ENCODE results near the gene LDB3. TPM values are rescaled to one million over a fixed set of nuclear protein-coding genes. Genes with fewer than 3 reads are reported as not detected.

LDB3 gene
- polyA plus RNA-seq, 1 donor (not counting 4 experiments of a cell fraction or from before 2014, with no cell fraction given), result 0.01 TPM

DNA sequence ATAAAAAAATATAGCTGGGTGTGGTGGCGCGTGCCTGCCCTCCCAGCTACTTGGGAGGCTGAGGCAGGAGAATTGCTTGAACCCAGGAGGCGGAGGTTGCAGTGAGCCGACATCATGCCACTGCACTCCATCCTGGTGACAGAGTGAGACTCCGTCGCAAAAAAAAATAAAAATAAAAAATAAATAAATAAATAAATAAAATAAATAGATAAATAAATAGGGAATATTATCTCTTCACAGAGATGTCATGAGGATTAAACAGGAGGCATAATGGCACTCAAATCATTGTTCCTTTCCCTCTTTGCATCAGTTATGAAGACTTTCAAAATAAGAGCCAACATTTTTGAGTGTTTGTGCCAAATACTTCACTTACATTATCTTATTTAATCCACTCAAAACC lies 56.1 kb downstream of the LDB3 start:
- no peaks in the 10 kb centered on the region for H4K20me1 ChIP-seq (ENCODE audit: control insufficient read depth, extremely low read depth, insufficient read depth, low read length)
- TF ChIP-seq CTCF (optimal IDR thresholded peaks at IDR 0.05 in 1 of 3, IDR thresholded peaks at IDR 0.05 in 1 of 3, conservative IDR thresholded peaks at IDR 0.05 in 1 of 3; ENCODE audit: extremely low read depth in 1 of 3, insufficient read depth in 2 of 3, low read length in 3 of 3), result no peak
- TF ChIP-seq EZH2 (IDR thresholded peaks at IDR 0.05; ENCODE audit: low read length), result no peak
- H3K79me2 ChIP-seq (ENCODE audit: control insufficient read depth, insufficient read depth, low read length), result no peaks in the 10 kb centered on the region
- dilution Hi-C loops (cut with MboI; ENCODE audit: extremely low pct_ligation_motif_present, low sequenced_read_pairs), result no loop called here
- no peaks in the 10 kb centered on the region for H3K36me3 ChIP-seq (ENCODE audit: control insufficient read depth in 2 of 2, extremely low read depth in 1 of 2, insufficient read depth in 2 of 2, low read length in 2 of 2)
- no peaks in the 10 kb centered on the region for H3K9me3 ChIP-seq (ENCODE audit: control insufficient read depth, low read depth, low read length)
- H3K9ac ChIP-seq (ENCODE audit: control insufficient read depth, extremely low read depth, insufficient read depth, low read length), result no peak overlapping the region
- H3K27me3 ChIP-seq (ENCODE audit: control insufficient read depth, extremely low read depth, insufficient read depth, low read length), result peaks cover 3% of the 10 kb centered on the region
- no peak overlapping the region for H3K4me2 ChIP-seq (ENCODE audit: control insufficient read depth, extremely low read depth, insufficient read depth, low read depth, low read length)
- no peaks in the 10 kb centered on the region for H3K4me1 ChIP-seq (ENCODE audit: control insufficient read depth, extremely low read depth, insufficient read depth, low read length)
- H3K27ac ChIP-seq (ENCODE audit: control insufficient read depth, insufficient read depth, low read length), result no peak overlapping the region
- FAIRE-seq (no peak), DNase-seq (ENCODE audit: low read depth, low spot score) (no peak)
- H2AFZ ChIP-seq (ENCODE audit: control insufficient read depth, low read length), result no peak overlapping the region
- no peak overlapping the region for H3K4me3 ChIP-seq (ENCODE audit: control insufficient read depth in 2 of 3, extremely low read depth in 1 of 3, insufficient read depth in 2 of 3, low read depth in 1 of 3, low read length in 3 of 3)
- no peaks in the 10 kb centered on the region for H3K9me1 ChIP-seq (ENCODE audit: control insufficient read depth, extremely low read depth, insufficient read depth, low read length)

DNA sequence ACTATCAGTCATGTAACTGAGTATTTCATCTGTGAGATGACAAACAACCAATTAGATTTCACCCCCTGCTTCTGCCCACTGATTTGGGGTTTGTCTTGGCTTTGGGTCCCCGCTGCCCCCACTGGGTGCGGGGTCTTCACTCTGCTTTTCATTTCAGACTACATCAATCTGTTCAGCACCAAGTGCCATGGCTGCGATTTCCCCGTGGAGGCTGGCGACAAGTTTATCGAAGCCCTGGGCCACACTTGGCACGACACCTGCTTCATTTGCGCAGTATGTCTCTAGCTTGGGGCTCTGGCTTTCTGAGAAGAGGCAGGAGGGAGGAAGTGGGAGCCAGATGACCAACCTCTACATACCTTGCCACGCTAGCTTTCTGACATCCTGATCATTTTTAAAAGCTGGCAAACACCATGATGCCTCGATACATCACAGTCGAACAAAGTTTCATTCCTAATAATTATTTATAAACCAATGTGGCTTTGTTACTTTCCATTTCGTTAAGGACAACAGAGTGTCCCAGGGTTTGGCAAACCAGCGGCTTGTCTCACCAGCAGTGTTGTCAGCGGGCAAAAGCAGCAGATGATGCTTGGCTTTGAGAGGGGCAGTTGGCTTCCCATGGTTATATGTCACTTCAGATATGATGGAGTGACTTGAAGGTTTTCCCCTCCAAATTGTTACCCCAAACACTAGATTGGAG lies 57.8 kb downstream of the LDB3 start:
- H3K36me3 ChIP-seq (ENCODE audit: control insufficient read depth in 2 of 2, extremely low read depth in 1 of 2, insufficient read depth in 2 of 2, low read length in 2 of 2), result no peaks in the 10 kb centered on the region
- no peaks in the 10 kb centered on the region for H3K79me2 ChIP-seq (ENCODE audit: control insufficient read depth, insufficient read depth, low read length)
- H3K4me1 ChIP-seq (ENCODE audit: control insufficient read depth, extremely low read depth, insufficient read depth, low read length), result no peaks in the 10 kb centered on the region
- no peaks in the 10 kb centered on the region for H4K20me1 ChIP-seq (ENCODE audit: control insufficient read depth, extremely low read depth, insufficient read depth, low read length)
- DNase-seq (ENCODE audit: low read depth, low spot score), result no peak
- no peak overlapping the region for H2AFZ ChIP-seq (ENCODE audit: control insufficient read depth, low read length)
- H3K9ac ChIP-seq (ENCODE audit: control insufficient read depth, extremely low read depth, insufficient read depth, low read length), result no peak overlapping the region
- TF ChIP-seq CTCF (optimal IDR thresholded peaks at IDR 0.05 in 1 of 3, IDR thresholded peaks at IDR 0.05 in 1 of 3, conservative IDR thresholded peaks at IDR 0.05 in 1 of 3; ENCODE audit: extremely low read depth in 1 of 3, insufficient read depth in 2 of 3, low read length in 3 of 3) (no peak), EZH2 (IDR thresholded peaks at IDR 0.05; ENCODE audit: low read length) (no peak)
- H3K27me3 ChIP-seq (ENCODE audit: control insufficient read depth, extremely low read depth, insufficient read depth, low read length), result peaks cover 4% of the 10 kb centered on the region
- no peak overlapping the region for H3K27ac ChIP-seq (ENCODE audit: control insufficient read depth, insufficient read depth, low read length)
- dilution Hi-C loops (cut with MboI; ENCODE audit: extremely low pct_ligation_motif_present, low sequenced_read_pairs), result no loop called here
- H3K9me1 ChIP-seq (ENCODE audit: control insufficient read depth, extremely low read depth, insufficient read depth, low read length), result no peaks in the 10 kb centered on the region
- no peak overlapping the region for H3K4me2 ChIP-seq (ENCODE audit: control insufficient read depth, extremely low read depth, insufficient read depth, low read depth, low read length)
- no peaks in the 10 kb centered on the region for H3K9me3 ChIP-seq (ENCODE audit: control insufficient read depth, low read depth, low read length)
- FAIRE-seq, result no peak
- H3K4me3 ChIP-seq (ENCODE audit: control insufficient read depth in 2 of 3, extremely low read depth in 1 of 3, insufficient read depth in 2 of 3, low read depth in 1 of 3, low read length in 3 of 3), result no peak overlapping the region

Measured in keratinocyte (primary cell).